SU-DHL-6 (cell line): Measurements from ENCODE around the gene IFT25.

Experiments
- H2AFZ ChIP-seq: fragments of 200-600 bp; sonication (generic); 2 replicates; pipeline ENCODE4 v1.6.1; 2014; ENCODE audit warnings: low read depth, mild to moderate bottlenecking, moderate library complexity, mixed read lengths, antibody characterized with exemption, low read length; ENCODE audit not compliant: severe bottlenecking
- H3F3A ChIP-seq: fragments of 200-600 bp; shearing (Covaris generic); 2 replicates; pipeline ENCODE4 v1.6.0; 2016; ENCODE audit warnings: antibody characterized with exemption, mild to moderate bottlenecking; ENCODE audit not compliant: insufficient read depth
- H3K27ac ChIP-seq: fragments of 200-600 bp; sonication (generic); 2 replicates; pipeline ENCODE4 v1.5.1; 2016; ENCODE audit warnings: low read depth, mild to moderate bottlenecking, low read length, moderate library complexity, mixed read lengths
- H3K27me3 ChIP-seq: fragments of 200-600 bp; sonication (generic), shearing (Covaris generic); 2 replicates; pipeline ENCODE4 v1.6.0; 2014; ENCODE audit warnings: mild to moderate bottlenecking, low read length
- H3K36me3 ChIP-seq: fragments of 200-600 bp; sonication (generic); 2 replicates; pipeline ENCODE4 v1.6.1; 2014; ENCODE audit warnings: mild to moderate bottlenecking, low read length, mixed read lengths
- H3K4me2 ChIP-seq: fragments of 300-600, 200-600 bp; shearing (Covaris generic), sonication (generic); 2 replicates; pipeline ENCODE4 v1.6.0; 2014; ENCODE audit warnings: low read length, low read depth, mild to moderate bottlenecking; ENCODE audit not compliant: poor library complexity, severe bottlenecking
- H3K4me3 ChIP-seq: fragments of 200-600 bp; sonication (generic); 2 replicates; pipeline ENCODE4 v1.5.1; 2014; ENCODE audit warnings: antibody characterized with exemption, low read length, mild to moderate bottlenecking, mixed read lengths; ENCODE audit not compliant: insufficient read depth, poor library complexity, severe bottlenecking
- H3K79me2 ChIP-seq: fragments of 200-600 bp; sonication (generic); 2 replicates; pipeline ENCODE4 v1.6.1; 2014; ENCODE audit warnings: mild to moderate bottlenecking, low read length, moderate library complexity; ENCODE audit not compliant: insufficient read depth
- H3K9ac ChIP-seq: fragments of 200-600 bp; sonication (generic); 2 replicates; pipeline ENCODE4 v1.7.0; 2014; ENCODE audit warnings: mild to moderate bottlenecking, low read length
- H3K9me2 ChIP-seq: fragments of 200-600 bp; sonication (generic); replicated peaks from 2 replicates; pipeline ENCODE4 v1.6.1; 2014; ENCODE audit warnings: low read length; ENCODE audit not compliant: insufficient read depth
- H3K9me3 ChIP-seq: fragments of 200-600 bp; sonication (generic); 2 replicates; pipeline ENCODE4 v1.6.1; 2014; ENCODE audit warnings: low read length, mixed read lengths; ENCODE audit not compliant: insufficient read depth
- H4K20me1 ChIP-seq: fragments of 200-600 bp; sonication (generic); 2 replicates; pipeline ENCODE4 v1.6.1; 2014; ENCODE audit warnings: low read depth, mild to moderate bottlenecking, antibody characterized with exemption, low read length, moderate library complexity, mixed read lengths
- EZH2phosphoT487 ChIP-seq: fragments of 200-600 bp; sonication (generic), shearing (Covaris generic); conservative IDR thresholded peaks from 2 replicates; pipeline ENCODE4 v1.6.1; 2018; ENCODE audit warnings: mild to moderate bottlenecking, antibody characterized with exemption, low read length, moderate library complexity, mixed read lengths
- TF ChIP-seq, protein P1 (sequence below): fragments of 200-600 bp; sonication (generic); IDR thresholded peaks from one replicate; pipeline ENCODE4 v1.5.1; 2017; ENCODE audit warnings: antibody characterized with exemption, mild to moderate bottlenecking, low read length, moderate library complexity; ENCODE audit not compliant: insufficient read depth, poor library complexity, severe bottlenecking

IFT25 gene

DNA sequence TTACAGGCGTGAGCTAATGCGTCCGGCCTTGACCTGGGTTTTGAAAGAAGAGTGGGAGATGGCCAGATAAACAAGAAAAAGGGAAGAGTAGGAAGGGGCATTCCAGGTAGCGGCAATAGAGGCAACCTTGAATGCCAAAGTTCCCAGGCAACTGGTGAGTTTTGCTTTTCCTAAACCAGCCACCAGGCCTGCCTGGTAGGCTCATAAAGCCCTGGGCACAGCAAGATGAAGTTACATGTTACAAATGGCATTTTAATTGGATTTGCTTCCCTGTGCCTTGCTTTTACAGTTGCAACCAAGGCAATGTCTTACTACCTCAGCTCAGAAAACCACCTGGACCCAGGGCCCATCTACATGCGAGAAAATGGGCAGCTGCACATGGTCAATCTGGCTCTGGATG is 6.2 kb upstream of the IFT25 start:
- peaks cover 11% of the 10 kb centered on the region; the same call in 1 of the 2 replicates for H3F3A ChIP-seq
- H3K9me2 ChIP-seq: no peaks in the 10 kb centered on the region
- H2AFZ ChIP-seq: no peak overlapping the region
- H3K27ac ChIP-seq: no peak overlapping the region
- peaks cover 19% of the 10 kb centered on the region; the same call in 1 of the 2 replicates for H3K79me2 ChIP-seq
- no peak overlapping the region for H3K4me3 ChIP-seq
- no peaks in the 10 kb centered on the region for H3K9me3 ChIP-seq
- H3K4me2 ChIP-seq: no peak overlapping the region
- no peak overlapping the region for H3K9ac ChIP-seq
- 0 out of 2 replicates have a peak, but pooled peaks cover 4% of the 10 kb centered on the region for H3K36me3 ChIP-seq
- no peaks in the 10 kb centered on the region for H3K27me3 ChIP-seq
- TF ChIP-seq, protein P1, sequence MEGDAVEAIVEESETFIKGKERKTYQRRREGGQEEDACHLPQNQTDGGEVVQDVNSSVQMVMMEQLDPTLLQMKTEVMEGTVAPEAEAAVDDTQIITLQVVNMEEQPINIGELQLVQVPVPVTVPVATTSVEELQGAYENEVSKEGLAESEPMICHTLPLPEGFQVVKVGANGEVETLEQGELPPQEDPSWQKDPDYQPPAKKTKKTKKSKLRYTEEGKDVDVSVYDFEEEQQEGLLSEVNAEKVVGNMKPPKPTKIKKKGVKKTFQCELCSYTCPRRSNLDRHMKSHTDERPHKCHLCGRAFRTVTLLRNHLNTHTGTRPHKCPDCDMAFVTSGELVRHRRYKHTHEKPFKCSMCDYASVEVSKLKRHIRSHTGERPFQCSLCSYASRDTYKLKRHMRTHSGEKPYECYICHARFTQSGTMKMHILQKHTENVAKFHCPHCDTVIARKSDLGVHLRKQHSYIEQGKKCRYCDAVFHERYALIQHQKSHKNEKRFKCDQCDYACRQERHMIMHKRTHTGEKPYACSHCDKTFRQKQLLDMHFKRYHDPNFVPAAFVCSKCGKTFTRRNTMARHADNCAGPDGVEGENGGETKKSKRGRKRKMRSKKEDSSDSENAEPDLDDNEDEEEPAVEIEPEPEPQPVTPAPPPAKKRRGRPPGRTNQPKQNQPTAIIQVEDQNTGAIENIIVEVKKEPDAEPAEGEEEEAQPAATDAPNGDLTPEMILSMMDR: no peak
- no peak for TF ChIP-seq EZH2phosphoT487
- peaks cover 3% of the 10 kb centered on the region; the same call in 1 of the 2 replicates for H4K20me1 ChIP-seq

- no peaks in the 10 kb centered on the region for H3K9me2 ChIP-seq
- H3K4me2 ChIP-seq: no peak overlapping the region
- H4K20me1 ChIP-seq: no peaks in the 10 kb centered on the region
- TF ChIP-seq, protein P1: peak; percentile 46
- no peak for TF ChIP-seq EZH2phosphoT487
- 0 out of 2 replicates have a peak, but pooled peaks cover 2% of the 10 kb centered on the region for H3K36me3 ChIP-seq
- no peaks in the 10 kb centered on the region for H3K9me3 ChIP-seq
- no peaks in the 10 kb centered on the region for H3K27me3 ChIP-seq
- H2AFZ ChIP-seq: no peak overlapping the region
- H3K9ac ChIP-seq: no peak overlapping the region
- no peak overlapping the region for H3K4me3 ChIP-seq
- H3F3A ChIP-seq: peaks cover 11% of the 10 kb centered on the region; the same call in 1 of the 2 replicates
- no peak overlapping the region for H3K27ac ChIP-seq
- H3K79me2 ChIP-seq: peaks cover 30% of the 10 kb centered on the region
These were observed 3.8 kb upstream of the IFT25 start for GRCh38 chr1:53949023-53949990.

- no peak overlapping the region for H3K4me3 ChIP-seq
- peaks cover 40% of the 10 kb centered on the region for H3K79me2 ChIP-seq
These were observed 2.8 kb upstream of the IFT25 start for GRCh38 chr1:53948291-53948690.

More at GRCh38 chr1:53948291-53948690, 2.8 kb upstream of the IFT25 start:
- Histone ChIP-seq H3K9ac (no peak overlapping the region), H4K20me1 (no peaks in the 10 kb centered on the region), H3K4me2 (peak overlapping the region; percentile 82), H3K9me2 (no peaks in the 10 kb centered on the region), H3K36me3 (no peaks in the 10 kb centered on the region), H3K9me3 (no peaks in the 10 kb centered on the region), H2AFZ (no peak overlapping the region), H3K27ac (no peak overlapping the region), H3K27me3 (no peaks in the 10 kb centered on the region), H3F3A (peaks cover 14% of the 10 kb centered on the region; the same call in 1 of the 2 replicates)
- TF ChIP-seq, protein P1: no peak
- TF ChIP-seq EZH2phosphoT487: no peak
